ENCODE data around the gene LIMK1.

The LIMK1 gene

GRCh38 chr7:74141705-74142104, 58.1 kb downstream of the LIMK1 start:
- Histone ChIP-seq H3K4me3 (replicated peaks; ENCODE audit: low read depth, low read length) (no peak overlapping the region), H3K27me3 (replicated peaks; ENCODE audit: control insufficient read depth, insufficient read depth, low read length) (no peaks in the 10 kb centered on the region), H3K36me3 (ENCODE audit: control insufficient read depth, insufficient read depth, low read length) (no peaks in the 10 kb centered on the region)
- no peak for TF ChIP-seq CTCF (IDR thresholded peaks at IDR 0.05; ENCODE audit: insufficient read depth, low read length, poor library complexity, severe bottlenecking)
- peak; percentile 28 for DNase-seq (ENCODE audit: extremely low read depth, insufficient read length)

GRCh38 chr7:74143383-74143782, 59.8 kb downstream of the LIMK1 start:
- no peak for TF ChIP-seq CTCF (IDR thresholded peaks at IDR 0.05; ENCODE audit: insufficient read depth, low read length, poor library complexity, severe bottlenecking)
- no peak for DNase-seq (ENCODE audit: extremely low read depth, insufficient read length)
- Histone ChIP-seq H3K4me3 (replicated peaks; ENCODE audit: low read depth, low read length) (no peak overlapping the region), H3K36me3 (ENCODE audit: control insufficient read depth, insufficient read depth, low read length) (no peaks in the 10 kb centered on the region), H3K27me3 (replicated peaks; ENCODE audit: control insufficient read depth, insufficient read depth, low read length) (no peaks in the 10 kb centered on the region)

GRCh38 chr7:74148491-74148890, 64.9 kb downstream of the LIMK1 start:
- no peak for DNase-seq (ENCODE audit: extremely low read depth, insufficient read length)
- TF ChIP-seq CTCF (IDR thresholded peaks at IDR 0.05; ENCODE audit: insufficient read depth, low read length, poor library complexity, severe bottlenecking): no peak
- H3K27me3 ChIP-seq (replicated peaks; ENCODE audit: control insufficient read depth, insufficient read depth, low read length): no peaks in the 10 kb centered on the region
- H3K36me3 ChIP-seq (ENCODE audit: control insufficient read depth, insufficient read depth, low read length): no peaks in the 10 kb centered on the region
- no peak overlapping the region for H3K4me3 ChIP-seq (replicated peaks; ENCODE audit: low read depth, low read length)

- no peaks in the 10 kb centered on the region for H3K27me3 ChIP-seq (replicated peaks; ENCODE audit: control insufficient read depth, insufficient read depth, low read length)
- H3K4me3 ChIP-seq (replicated peaks; ENCODE audit: low read depth, low read length): no peak overlapping the region
- no peak for DNase-seq (ENCODE audit: extremely low read depth, insufficient read length)
- H3K36me3 ChIP-seq (ENCODE audit: control insufficient read depth, insufficient read depth, low read length): no peaks in the 10 kb centered on the region
- no peak for TF ChIP-seq CTCF (IDR thresholded peaks at IDR 0.05; ENCODE audit: insufficient read depth, low read length, poor library complexity, severe bottlenecking)
Measured at GRCh38 chr7:74149071-74149470, 65.5 kb downstream of the LIMK1 start.

GRCh38 chr7:74149603-74150002, 66.0 kb downstream of the LIMK1 start:
- no peak for TF ChIP-seq CTCF (IDR thresholded peaks at IDR 0.05; ENCODE audit: insufficient read depth, low read length, poor library complexity, severe bottlenecking)
- no peak for DNase-seq (ENCODE audit: extremely low read depth, insufficient read length)
- no peaks in the 10 kb centered on the region for H3K27me3 ChIP-seq (replicated peaks; ENCODE audit: control insufficient read depth, insufficient read depth, low read length)
- H3K36me3 ChIP-seq (ENCODE audit: control insufficient read depth, insufficient read depth, low read length): no peaks in the 10 kb centered on the region
- H3K4me3 ChIP-seq (replicated peaks; ENCODE audit: low read depth, low read length): no peak overlapping the region

GRCh38 chr7:74153736-74154135, 70.1 kb downstream of the LIMK1 start:
- no peak overlapping the region for H3K4me3 ChIP-seq (replicated peaks; ENCODE audit: low read depth, low read length)
- H3K36me3 ChIP-seq (ENCODE audit: control insufficient read depth, insufficient read depth, low read length): no peaks in the 10 kb centered on the region
- no peak for TF ChIP-seq CTCF (IDR thresholded peaks at IDR 0.05; ENCODE audit: insufficient read depth, low read length, poor library complexity, severe bottlenecking)
- no peaks in the 10 kb centered on the region for H3K27me3 ChIP-seq (replicated peaks; ENCODE audit: control insufficient read depth, insufficient read depth, low read length)
- DNase-seq (ENCODE audit: extremely low read depth, insufficient read length): no peak
